Upper lobe of left lung (tissue), 4 donors: ENCODE measurements around the gene PTPRO.

Experiments
- EP300 ChIP-seq, 4 donors: sonication (generic); formaldehyde crosslinking; IDR thresholded peaks; one replicate each; pipeline ENCODE4 v1.5.1; 2017; ENCODE audit warnings: antibody characterized with exemption in 4 of 4, control low read depth in 2 of 4
- POLR2A ChIP-seq, 4 donors: fragments of 450-650 bp; IDR thresholded peaks; one replicate each; pipeline ENCODE4 v1.5.1; 2016 to 2017; ENCODE audit warnings: antibody characterized with exemption in 4 of 4, mild to moderate bottlenecking in 2 of 4
- POLR2AphosphoS5 ChIP-seq, 2 donors: sonication (generic); formaldehyde crosslinking; IDR thresholded peaks; one replicate each; pipeline ENCODE4 v1.5.1; 2017; ENCODE audit warnings: antibody characterized with exemption in 2 of 2
- TF ChIP-seq, protein P1 (sequence below), 6 experiments: fragments of 450-650 bp in 4 of 6; fragments of 200-600 bp in 2 of 6; sonication (generic) in 2 of 6; IDR thresholded peaks; one replicate each; pipeline ENCODE4 v1.5.1; 2016 to 2019; ENCODE audit warnings: antibody characterized with exemption in 6 of 6

- TF ChIP-seq, protein P1, sequence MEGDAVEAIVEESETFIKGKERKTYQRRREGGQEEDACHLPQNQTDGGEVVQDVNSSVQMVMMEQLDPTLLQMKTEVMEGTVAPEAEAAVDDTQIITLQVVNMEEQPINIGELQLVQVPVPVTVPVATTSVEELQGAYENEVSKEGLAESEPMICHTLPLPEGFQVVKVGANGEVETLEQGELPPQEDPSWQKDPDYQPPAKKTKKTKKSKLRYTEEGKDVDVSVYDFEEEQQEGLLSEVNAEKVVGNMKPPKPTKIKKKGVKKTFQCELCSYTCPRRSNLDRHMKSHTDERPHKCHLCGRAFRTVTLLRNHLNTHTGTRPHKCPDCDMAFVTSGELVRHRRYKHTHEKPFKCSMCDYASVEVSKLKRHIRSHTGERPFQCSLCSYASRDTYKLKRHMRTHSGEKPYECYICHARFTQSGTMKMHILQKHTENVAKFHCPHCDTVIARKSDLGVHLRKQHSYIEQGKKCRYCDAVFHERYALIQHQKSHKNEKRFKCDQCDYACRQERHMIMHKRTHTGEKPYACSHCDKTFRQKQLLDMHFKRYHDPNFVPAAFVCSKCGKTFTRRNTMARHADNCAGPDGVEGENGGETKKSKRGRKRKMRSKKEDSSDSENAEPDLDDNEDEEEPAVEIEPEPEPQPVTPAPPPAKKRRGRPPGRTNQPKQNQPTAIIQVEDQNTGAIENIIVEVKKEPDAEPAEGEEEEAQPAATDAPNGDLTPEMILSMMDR (IDR thresholded peaks at IDR 0.05): no peak
- TF ChIP-seq POLR2A (IDR thresholded peaks at IDR 0.05): no peak
- TF ChIP-seq POLR2AphosphoS5 (IDR thresholded peaks at IDR 0.05): no peak
- no peak for TF ChIP-seq EP300 (IDR thresholded peaks at IDR 0.05)
Observed at GRCh38 chr12:15496738-15497137, 174.4 kb downstream of the PTPRO start.
